Liver (tissue), 9 donors: Measurements from ENCODE around the gene PIAS4. TPM values are rescaled to one million over a fixed set of nuclear protein-coding genes. Genes with fewer than 3 reads are reported as not detected.

Experiments used
- DNase-seq: peaks from one replicate; pipeline ENCODE4 v3.0.0-alpha.2; 2017; ENCODE audit warnings: low spot score
- H3K27ac ChIP-seq, 2 donors: one replicate each; pipeline ENCODE4 v1.7.0; 2013; ENCODE audit warnings: inconsistent platforms in 2 of 2, low read length in 2 of 2, control low read depth in 1 of 2, low read depth in 1 of 2, mild to moderate bottlenecking in 1 of 2
- H3K27me3 ChIP-seq, 4 donors: one replicate each; pipeline versions ENCODE4 v1.6.1 to v1.7.0; 2013; ENCODE audit warnings: low read length in 3 of 4, inconsistent platforms in 1 of 4, mild to moderate bottlenecking in 1 of 4, moderate library complexity in 1 of 4; ENCODE audit not compliant: control insufficient read depth in 4 of 4, insufficient read depth in 4 of 4
- H3K36me3 ChIP-seq, 4 donors: one replicate each; pipeline versions ENCODE4 v1.6.1 to v1.7.0; 2013; ENCODE audit warnings: low read length in 3 of 4, mild to moderate bottlenecking in 3 of 4, low read depth in 1 of 4, moderate library complexity in 1 of 4; ENCODE audit not compliant: control insufficient read depth in 4 of 4, insufficient read depth in 3 of 4
- H3K4me1 ChIP-seq, 4 donors: one replicate each; pipeline versions ENCODE4 v1.6.1 to v1.7.0; 2013; ENCODE audit warnings: low read length in 3 of 4, mild to moderate bottlenecking in 3 of 4, moderate library complexity in 1 of 4; ENCODE audit not compliant: control insufficient read depth in 4 of 4, insufficient read depth in 4 of 4
- H3K4me3 ChIP-seq, 3 donors: one replicate each; pipeline versions ENCODE4 v1.6.1 to v1.7.0; 2013; ENCODE audit warnings: low read length in 3 of 3, control low read depth in 1 of 3, low read depth in 1 of 3, mild to moderate bottlenecking in 1 of 3
- H3K9ac ChIP-seq, 2 donors: one replicate each; pipeline ENCODE4 v1.7.0; 2013; ENCODE audit warnings: low read length in 2 of 2, mild to moderate bottlenecking in 2 of 2, moderate library complexity in 2 of 2, control low read depth in 1 of 2, low read depth in 1 of 2
- H3K9me3 ChIP-seq, 4 donors: one replicate each; pipeline versions ENCODE4 v1.6.1 to v1.7.0; 2013; ENCODE audit warnings: low read length in 3 of 4; ENCODE audit not compliant: control insufficient read depth in 4 of 4
- EGR1 ChIP-seq, 2 donors: IDR thresholded peaks; 2 replicates each; pipeline ENCODE4 v1.6.1; 2016 to 2018; ENCODE audit warnings: antibody characterized with exemption in 2 of 2, low read depth in 2 of 2
- FOXA1 ChIP-seq: IDR thresholded peaks from 2 replicates; pipeline ENCODE4 v1.6.1; 2016; ENCODE audit warnings: antibody characterized with exemption
- FOXA2 ChIP-seq: IDR thresholded peaks from 2 replicates; pipeline ENCODE4 v1.6.1; 2016; ENCODE audit warnings: antibody characterized with exemption
- GABPA ChIP-seq, 2 donors: IDR thresholded peaks in 1 of 2; conservative IDR thresholded peaks in 1 of 2; 2 replicates each; pipeline ENCODE4 v1.6.1; 2016; ENCODE audit warnings: antibody characterized with exemption in 2 of 2, mild to moderate bottlenecking in 1 of 2, moderate library complexity in 1 of 2
- HNF4A ChIP-seq, 2 donors: conservative IDR thresholded peaks; 2 replicates each; pipeline ENCODE4 v1.6.1; 2016; ENCODE audit warnings: antibody characterized with exemption in 2 of 2, mild to moderate bottlenecking in 2 of 2
- HNF4G ChIP-seq: IDR thresholded peaks from 2 replicates; pipeline ENCODE4 v1.6.1; 2016; ENCODE audit warnings: antibody characterized with exemption
- JUND ChIP-seq, 2 donors: IDR thresholded peaks; 2 replicates each; pipeline ENCODE4 v1.6.1; 2016; ENCODE audit warnings: antibody characterized with exemption in 2 of 2
- NR2F2 ChIP-seq: IDR thresholded peaks from 2 replicates; pipeline ENCODE4 v1.6.1; 2016; ENCODE audit warnings: antibody characterized with exemption
- RAD21 ChIP-seq, 2 donors: IDR thresholded peaks; 2 replicates each; pipeline ENCODE4 v1.6.1; 2016; ENCODE audit warnings: antibody characterized with exemption in 2 of 2, mild to moderate bottlenecking in 2 of 2
- REST ChIP-seq: IDR thresholded peaks from 2 replicates; pipeline ENCODE4 v1.6.1; 2016; ENCODE audit warnings: antibody characterized with exemption, mild to moderate bottlenecking
- RXRA ChIP-seq, 2 donors: IDR thresholded peaks; 2 replicates each; pipeline ENCODE4 v1.6.1; 2017 to 2018; ENCODE audit warnings: antibody characterized with exemption in 2 of 2, mild to moderate bottlenecking in 1 of 2
- SP1 ChIP-seq: IDR thresholded peaks from 2 replicates; pipeline ENCODE4 v1.6.1; 2018; ENCODE audit warnings: antibody characterized with exemption, mild to moderate bottlenecking
- TAF1 ChIP-seq: conservative IDR thresholded peaks from 2 replicates; pipeline ENCODE4 v1.6.1; 2016; ENCODE audit warnings: antibody characterized with exemption, mild to moderate bottlenecking
- YY1 ChIP-seq: IDR thresholded peaks from 2 replicates; pipeline ENCODE4 v1.6.1; 2016; ENCODE audit warnings: antibody characterized with exemption, mild to moderate bottlenecking
- ZBTB33 ChIP-seq: IDR thresholded peaks from 2 replicates; pipeline ENCODE4 v1.6.1; 2016; ENCODE audit warnings: antibody characterized with exemption
- WGBS: extraction: QIAGEN DNeasy Blood & Tissue Kit; methylation state at CpG from one replicate; pipeline ENCODE4 v1.1.7; 2013; 5-methylcytosine and 5-hydroxymethylcytosine counted together
- polyA plus RNA-seq, 2 donors: library from polyadenylated mRNA; stranded (reverse) in 1 of 2; unstranded in 1 of 2; fragments of 200-250 nt in 1 of 2; fragments of >200 nt in 1 of 2; fragmentation: Nextera tagmentation in 1 of 2; extraction: Ambion mirVana in 1 of 2; gene quantifications; one replicate each; pipeline versions ENCODE4 v1.2.1 to v1.2.3, GENCODE V29; 2013 to 2015
- total RNA-seq, 2 donors: library from RNA; depleted of rRNA; stranded (reverse); fragments of >200 nt; gene quantifications; one replicate each; pipeline ENCODE4 v1.2.3, GENCODE V29; 2014
- donor health status: healthy.
- donor health status: healthy.
- donor health status: healthy.
- donor health status: healthy.
- donor health status: healthy.

Gene PIAS4
- total and polyA plus RNA-seq, 4 donors = 5.6 to 14.1 (median 10.6) TPM

GRCh38 chr19:3959766-3960131, 47.8 kb upstream of the PIAS4 start:
- no peak overlapping the region for H3K4me3 ChIP-seq
- H3K27ac ChIP-seq = no peak overlapping the region
- 98% methylated on average over 15 of the region's 15 CpGs for WGBS
- no peaks in the 10 kb centered on the region for H3K27me3 ChIP-seq
- H3K9me3 ChIP-seq = no peaks in the 10 kb centered on the region
- no peaks in the 10 kb centered on the region for H3K4me1 ChIP-seq
- TF ChIP-seq RXRA (IDR thresholded peaks at IDR 0.05) = no peak
- no peak for TF ChIP-seq EGR1 (IDR thresholded peaks at IDR 0.05; ENCODE audit: low read depth in 2 of 2)
- no peak for TF ChIP-seq ZBTB33
- no peak for TF ChIP-seq YY1
- TF ChIP-seq JUND (IDR thresholded peaks at IDR 0.05) = no peak
- no peak for TF ChIP-seq GABPA (IDR thresholded peaks at IDR 0.05 in 1 of 2, conservative IDR thresholded peaks at IDR 0.05 in 1 of 2)
- TF ChIP-seq RAD21 (IDR thresholded peaks at IDR 0.05) = no peak
- TF ChIP-seq HNF4A (conservative IDR thresholded peaks at IDR 0.05) = no peak
- TF ChIP-seq TAF1 = no peak
- no peak for TF ChIP-seq REST
- no peak for TF ChIP-seq FOXA1
- peaks cover 6 to 63% (median 41%) of the 10 kb centered on the region in 4 donors for H3K36me3 ChIP-seq
- DNase-seq = no peak
- no peak overlapping the region for H3K9ac ChIP-seq

- no peaks in the 10 kb centered on the region for H3K9me3 ChIP-seq
- TF ChIP-seq SP1 (no peak), HNF4A (conservative IDR thresholded peaks at IDR 0.05) (no peak), TAF1 (no peak), REST (no peak), NR2F2 (no peak), HNF4G (no peak), FOXA2 (no peak)
- no peaks in the 10 kb centered on the region for H3K27me3 ChIP-seq
- H3K9ac ChIP-seq = no peak overlapping the region
- 97% methylated on average over 24 of the region's 24 CpGs for WGBS
- no peak overlapping the region for H3K27ac ChIP-seq
- peaks cover 6 to 69% (median 42%) of the 10 kb centered on the region in 4 donors for H3K36me3 ChIP-seq
- no peak for DNase-seq
- no peak overlapping the region for H3K4me3 ChIP-seq
- H3K4me1 ChIP-seq = no peaks in the 10 kb centered on the region
Observed at GRCh38 chr19:3961007-3961406, 46.5 kb upstream of the PIAS4 start.
